AG09309 (cell line): ENCODE measurements around the gene PSMA6.
"Not testable (repeated sequence)": the region's sequence is repeated elsewhere in the genome, so short reads cannot be mapped to it uniquely, and the experiment has no call there.

Source experiments
- DNase-seq: peaks from one replicate; pipeline ENCODE4 v3.0.0-alpha.2; 2010; ENCODE audit warnings: low read depth
- H3K4me3 ChIP-seq: 2 replicates; pipeline ENCODE4 v1.5.1; 2011; ENCODE audit warnings: mild to moderate bottlenecking, low read depth, low read length, moderate library complexity; ENCODE audit not compliant: control insufficient read depth
- TF ChIP-seq, protein P1 (sequence below): IDR thresholded peaks from 2 replicates; pipeline ENCODE4 v1.5.1; 2011; ENCODE audit warnings: mild to moderate bottlenecking, low read depth, low read length, inconsistent platforms; ENCODE audit not compliant: insufficient read depth, control insufficient read depth; ENCODE audit errors: missing control alignments

Gene PSMA6

GRCh38 chr14:35332517-35333263 is 40.5 kb downstream of the PSMA6 start:
- TF ChIP-seq, protein P1, sequence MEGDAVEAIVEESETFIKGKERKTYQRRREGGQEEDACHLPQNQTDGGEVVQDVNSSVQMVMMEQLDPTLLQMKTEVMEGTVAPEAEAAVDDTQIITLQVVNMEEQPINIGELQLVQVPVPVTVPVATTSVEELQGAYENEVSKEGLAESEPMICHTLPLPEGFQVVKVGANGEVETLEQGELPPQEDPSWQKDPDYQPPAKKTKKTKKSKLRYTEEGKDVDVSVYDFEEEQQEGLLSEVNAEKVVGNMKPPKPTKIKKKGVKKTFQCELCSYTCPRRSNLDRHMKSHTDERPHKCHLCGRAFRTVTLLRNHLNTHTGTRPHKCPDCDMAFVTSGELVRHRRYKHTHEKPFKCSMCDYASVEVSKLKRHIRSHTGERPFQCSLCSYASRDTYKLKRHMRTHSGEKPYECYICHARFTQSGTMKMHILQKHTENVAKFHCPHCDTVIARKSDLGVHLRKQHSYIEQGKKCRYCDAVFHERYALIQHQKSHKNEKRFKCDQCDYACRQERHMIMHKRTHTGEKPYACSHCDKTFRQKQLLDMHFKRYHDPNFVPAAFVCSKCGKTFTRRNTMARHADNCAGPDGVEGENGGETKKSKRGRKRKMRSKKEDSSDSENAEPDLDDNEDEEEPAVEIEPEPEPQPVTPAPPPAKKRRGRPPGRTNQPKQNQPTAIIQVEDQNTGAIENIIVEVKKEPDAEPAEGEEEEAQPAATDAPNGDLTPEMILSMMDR: no peak
- no peak overlapping the region for H3K4me3 ChIP-seq
- no peak for DNase-seq

GRCh38 chr14:35333264-35333730 is 41.1 kb downstream of the PSMA6 start:
- TF ChIP-seq, protein P1: no peak
- no peak overlapping the region for H3K4me3 ChIP-seq

DNA sequence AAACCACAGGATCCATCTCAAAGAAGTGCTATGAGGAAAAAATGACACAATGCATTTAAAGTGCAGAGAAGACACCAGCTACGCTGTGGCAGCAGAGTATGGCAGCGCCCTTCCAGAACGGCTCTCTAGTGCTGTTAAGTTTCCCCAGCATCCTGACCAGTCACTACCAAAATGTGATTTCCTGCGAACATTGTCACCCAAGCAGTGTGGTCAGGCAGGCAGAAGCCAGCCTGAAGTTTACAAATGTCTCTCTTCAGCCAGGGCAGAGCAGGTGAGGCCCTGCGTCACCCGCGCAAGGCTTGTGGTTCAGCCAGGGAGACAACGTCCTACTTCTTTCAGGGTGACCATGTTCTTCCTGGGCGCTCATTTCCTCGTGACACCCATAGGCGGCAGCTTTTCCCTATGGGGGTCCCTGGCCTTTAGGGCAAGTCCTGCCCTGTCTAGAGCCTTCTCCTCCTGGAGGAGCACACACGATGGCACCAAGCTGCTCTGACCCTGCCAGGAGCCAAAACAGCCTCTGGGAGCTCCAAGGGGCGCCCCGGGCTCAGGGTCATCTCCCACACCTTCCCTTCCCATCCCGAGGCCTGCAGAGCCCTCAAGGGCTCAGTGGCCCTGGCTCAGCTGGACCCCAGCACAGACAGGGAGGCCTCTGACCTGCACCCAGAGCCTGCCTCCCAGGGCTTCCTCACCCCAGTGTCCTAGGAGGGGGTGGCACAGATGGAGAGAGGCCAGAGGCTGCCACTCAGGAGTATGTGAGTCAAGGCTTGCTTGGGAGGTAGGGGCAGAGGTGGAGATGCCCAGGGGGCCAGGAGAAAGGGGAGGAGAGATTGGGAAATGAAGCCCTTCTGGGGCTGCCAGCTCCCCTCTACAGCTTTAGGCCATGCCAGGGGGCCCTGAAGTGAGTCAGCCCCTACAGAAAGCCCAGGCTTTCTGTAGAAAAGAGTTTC is 41.9 kb downstream of the PSMA6 start:
- TF ChIP-seq, protein P1: no peak
- no peak overlapping the region for H3K4me3 ChIP-seq
- no peak for DNase-seq

More at GRCh38 chr14:35333264-35333730, 41.1 kb downstream of the PSMA6 start:
- DNase-seq: no peak

DNA sequence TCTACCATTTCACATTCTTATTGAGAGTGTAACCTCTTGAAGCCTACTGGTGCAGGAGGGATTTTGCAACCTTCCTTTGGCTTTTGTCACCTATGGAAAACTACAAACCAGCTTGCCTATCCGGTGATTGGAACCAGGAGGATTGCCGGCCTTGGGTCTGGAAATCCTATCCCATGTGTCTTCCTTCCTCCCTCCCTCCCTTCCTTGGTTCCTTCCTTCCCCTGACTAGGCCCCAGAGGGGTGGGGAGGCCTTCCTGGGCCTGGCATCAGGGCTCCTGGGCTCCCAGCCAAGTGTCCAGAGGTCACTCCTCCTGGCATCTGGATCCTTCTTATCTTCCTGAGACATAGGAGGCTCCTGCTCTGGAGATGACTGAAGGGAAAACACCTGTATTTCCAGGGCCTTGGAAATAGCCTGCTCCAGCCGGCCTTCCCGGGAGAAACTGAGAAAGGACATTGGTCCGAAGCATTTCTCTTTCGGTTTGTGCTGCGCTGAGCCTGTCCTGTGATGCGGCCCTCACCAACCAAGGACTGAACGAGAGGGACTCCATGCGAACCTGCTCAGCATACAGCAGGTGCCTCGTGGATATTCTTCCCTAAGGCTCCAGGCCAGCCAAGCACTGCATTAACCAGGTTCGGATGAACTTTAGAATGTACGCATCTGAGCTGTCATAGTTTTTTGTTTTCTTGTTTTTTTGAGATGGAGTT is 43.4 kb downstream of the PSMA6 start:
- TF ChIP-seq, protein P1: no peak
- no peak overlapping the region for H3K4me3 ChIP-seq
- no peak for DNase-seq

DNA sequence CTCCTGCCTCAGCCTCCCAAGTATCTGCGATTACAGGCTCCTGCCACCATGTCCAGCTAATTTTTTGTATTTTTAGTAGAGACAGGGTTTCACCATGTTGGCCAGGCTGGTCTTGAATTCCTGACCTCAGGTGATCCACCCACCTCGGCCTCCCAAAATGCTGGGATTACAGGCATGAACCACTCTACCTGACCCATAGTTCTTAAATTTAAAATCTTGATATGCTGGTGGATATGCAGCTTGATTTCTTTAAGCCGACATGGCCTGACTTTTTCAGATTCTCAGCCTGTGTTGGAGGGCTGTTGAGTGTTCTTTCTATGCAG is 44.0 kb downstream of the PSMA6 start:
- not testable (repeated sequence) for DNase-seq, H3K4me3 ChIP-seq

GRCh38 chr14:35336494-35337268 is 44.5 kb downstream of the PSMA6 start:
- TF ChIP-seq, protein P1: no peak
- no peak overlapping the region for H3K4me3 ChIP-seq
- DNase-seq: no peak
